ENCODE measurements around the gene EPB41L5.

DNA sequence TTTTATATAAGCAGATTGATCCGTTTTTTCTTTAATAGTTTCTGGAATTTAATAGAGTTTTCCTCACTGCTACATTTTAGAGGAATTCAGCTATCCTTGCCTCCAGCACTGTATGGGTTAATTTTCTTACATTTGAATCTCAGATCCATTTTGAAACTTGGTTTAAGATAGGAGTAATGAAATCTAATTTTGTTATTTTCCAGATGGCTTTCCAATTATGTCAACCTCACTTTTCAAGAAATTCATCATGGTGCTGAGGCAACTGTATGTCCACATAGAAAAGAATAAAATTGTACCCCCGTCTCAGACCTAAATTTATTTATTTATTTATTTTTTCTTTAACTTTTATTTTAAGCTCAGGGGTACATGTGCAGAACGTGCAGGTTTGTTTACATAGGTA lies 105.1 kb downstream of the EPB41L5 start:
- TF ChIP-seq POLR2A (IDR thresholded peaks at IDR 0.05): no peak
- TF ChIP-seq, protein P1, sequence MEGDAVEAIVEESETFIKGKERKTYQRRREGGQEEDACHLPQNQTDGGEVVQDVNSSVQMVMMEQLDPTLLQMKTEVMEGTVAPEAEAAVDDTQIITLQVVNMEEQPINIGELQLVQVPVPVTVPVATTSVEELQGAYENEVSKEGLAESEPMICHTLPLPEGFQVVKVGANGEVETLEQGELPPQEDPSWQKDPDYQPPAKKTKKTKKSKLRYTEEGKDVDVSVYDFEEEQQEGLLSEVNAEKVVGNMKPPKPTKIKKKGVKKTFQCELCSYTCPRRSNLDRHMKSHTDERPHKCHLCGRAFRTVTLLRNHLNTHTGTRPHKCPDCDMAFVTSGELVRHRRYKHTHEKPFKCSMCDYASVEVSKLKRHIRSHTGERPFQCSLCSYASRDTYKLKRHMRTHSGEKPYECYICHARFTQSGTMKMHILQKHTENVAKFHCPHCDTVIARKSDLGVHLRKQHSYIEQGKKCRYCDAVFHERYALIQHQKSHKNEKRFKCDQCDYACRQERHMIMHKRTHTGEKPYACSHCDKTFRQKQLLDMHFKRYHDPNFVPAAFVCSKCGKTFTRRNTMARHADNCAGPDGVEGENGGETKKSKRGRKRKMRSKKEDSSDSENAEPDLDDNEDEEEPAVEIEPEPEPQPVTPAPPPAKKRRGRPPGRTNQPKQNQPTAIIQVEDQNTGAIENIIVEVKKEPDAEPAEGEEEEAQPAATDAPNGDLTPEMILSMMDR (IDR thresholded peaks at IDR 0.05): no peak
